NCI-H524 treated with DMSO at 0.1 percent for 48 hours (cell line): ENCODE measurements around the gene SPO11.

ENCODE experiments used
- DNase-seq: peaks from one replicate; lab custom pipeline; 2025; lab: John Stamatoyannopoulos, UW

SPO11 gene

DNA sequence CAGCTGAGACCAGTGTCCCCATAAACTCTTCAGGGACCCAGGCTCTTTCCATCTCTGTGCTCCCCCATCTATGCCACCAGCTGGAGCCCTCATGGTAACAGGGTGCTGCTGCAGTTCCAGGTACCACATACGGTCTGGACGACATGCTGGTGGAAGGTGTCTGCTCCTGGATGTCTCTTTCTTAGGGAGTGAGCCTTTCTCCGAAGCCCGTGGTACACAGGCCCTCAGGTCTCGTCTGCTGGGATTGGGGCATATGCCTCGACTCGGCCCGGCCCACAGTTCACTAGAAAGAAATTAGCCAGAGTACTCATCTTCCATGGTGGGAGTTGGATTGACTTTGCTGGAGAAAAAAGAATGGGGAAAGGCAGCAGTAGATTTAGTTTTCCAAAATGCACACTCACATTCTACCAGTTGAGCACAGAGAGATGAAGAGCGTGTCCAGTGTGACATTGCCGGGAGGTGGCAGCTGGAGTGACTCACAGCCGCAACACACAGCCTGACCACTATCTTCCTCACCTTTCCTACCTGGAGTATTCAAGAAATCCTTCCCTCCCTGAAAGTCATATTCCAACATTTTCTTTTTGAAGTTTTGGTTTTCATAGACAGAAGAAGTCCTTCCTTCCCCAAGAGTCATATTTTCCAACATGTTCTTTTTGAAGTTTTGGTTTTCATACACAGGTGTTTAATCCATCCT, 18.6 kb upstream of the SPO11 start:
- DNase-seq = no peak

DNA sequence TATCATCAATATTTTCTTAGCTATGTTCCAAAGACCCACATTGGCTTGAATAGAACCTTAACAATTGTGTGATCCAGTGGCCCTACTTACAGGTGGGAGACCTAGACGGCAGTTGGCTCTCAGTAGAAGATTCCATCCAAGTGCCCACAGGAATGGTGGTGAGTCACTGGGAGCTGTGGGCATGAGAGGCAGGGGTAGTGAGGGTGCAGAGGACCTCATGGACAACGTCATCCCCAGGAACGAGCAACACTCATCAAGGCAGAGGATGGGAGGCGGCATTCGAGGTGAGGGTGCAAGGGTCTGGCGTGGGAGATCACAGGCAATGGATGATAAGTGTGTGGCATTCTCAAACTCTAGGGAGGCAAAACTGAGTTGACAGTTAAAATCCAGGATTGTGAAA, 17.5 kb upstream of the SPO11 start:
- DNase-seq = no peak

DNA sequence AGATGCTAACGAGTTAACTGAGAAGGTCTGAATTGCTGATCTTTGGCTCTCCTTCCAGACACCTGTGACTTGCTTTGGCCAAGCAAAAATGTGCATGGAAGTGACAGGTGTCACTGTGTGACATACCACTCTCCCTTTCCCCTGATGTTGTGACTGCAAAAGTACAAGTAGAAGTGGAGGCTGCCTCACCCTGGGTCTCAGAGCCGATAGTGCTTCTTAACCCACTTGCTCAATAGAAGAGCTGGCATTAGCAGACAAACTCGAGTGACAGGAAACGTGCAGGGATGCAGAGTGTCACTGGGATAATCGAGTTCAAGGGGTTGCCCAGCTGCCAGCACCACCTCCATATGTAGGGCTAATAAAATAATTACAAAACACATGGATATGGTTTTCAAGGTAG, 16.4 kb upstream of the SPO11 start:
- no peak for DNase-seq

DNA sequence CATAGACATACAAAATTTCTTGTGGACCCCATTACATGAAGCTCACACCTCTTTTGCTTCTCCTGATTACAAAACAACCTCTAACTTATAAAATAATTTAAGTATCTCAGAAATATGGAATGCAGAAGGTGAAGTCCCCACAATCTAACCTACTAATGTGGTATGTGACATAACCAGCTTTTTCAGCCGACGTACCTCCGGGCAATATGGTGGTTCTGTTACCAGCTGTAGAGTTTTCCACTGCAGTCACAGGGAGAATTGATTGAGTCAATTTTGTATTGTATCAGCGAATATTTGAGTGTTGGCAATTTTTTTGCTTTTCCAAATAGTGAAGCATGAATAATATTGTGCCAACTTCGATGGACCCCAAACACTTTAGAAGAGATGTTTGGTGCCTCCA, 15.7 kb upstream of the SPO11 start:
- DNase-seq = no peak

DNA sequence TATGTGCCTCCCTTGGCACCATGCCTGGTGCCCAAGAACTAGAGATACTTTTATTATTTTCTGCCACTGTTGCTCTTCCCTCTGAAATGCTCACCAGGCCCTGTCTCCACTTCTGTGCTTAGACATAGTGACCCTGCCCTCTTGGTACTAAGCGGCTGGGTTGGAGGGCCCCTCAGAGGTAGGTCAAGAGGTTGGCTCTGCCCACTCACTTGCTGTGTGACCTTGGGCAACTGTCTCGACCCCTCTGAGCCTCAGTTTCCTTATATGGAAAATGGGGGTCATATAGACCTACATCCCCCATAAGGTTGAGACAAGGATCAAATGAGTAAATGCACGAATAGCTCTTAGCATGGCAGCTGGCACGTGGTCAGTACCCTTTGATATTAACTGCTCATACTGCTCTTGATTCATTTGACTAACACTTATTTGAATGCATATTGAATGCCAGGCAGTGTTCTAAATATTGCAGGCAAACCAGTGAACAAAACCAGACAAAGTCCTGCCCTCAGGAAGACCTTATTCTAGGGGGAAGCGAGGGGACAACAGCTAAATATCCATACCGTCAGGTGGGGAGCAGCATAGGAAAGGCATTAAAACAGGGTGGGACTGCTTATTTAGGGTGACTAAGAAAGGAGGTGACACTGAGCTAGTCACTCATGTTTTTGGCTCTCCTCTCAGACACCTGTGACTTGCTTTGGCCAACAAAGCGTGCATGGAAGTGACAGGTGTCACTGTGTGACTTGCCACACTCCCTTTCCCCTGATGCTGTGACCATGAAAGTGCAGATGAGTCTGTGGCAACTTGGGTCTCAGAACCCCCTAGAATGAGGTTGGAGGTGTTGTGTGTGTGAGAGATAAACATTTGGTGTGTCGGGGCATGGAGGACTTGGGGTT, 14.3 kb upstream of the SPO11 start:
- no peak for DNase-seq

DNA sequence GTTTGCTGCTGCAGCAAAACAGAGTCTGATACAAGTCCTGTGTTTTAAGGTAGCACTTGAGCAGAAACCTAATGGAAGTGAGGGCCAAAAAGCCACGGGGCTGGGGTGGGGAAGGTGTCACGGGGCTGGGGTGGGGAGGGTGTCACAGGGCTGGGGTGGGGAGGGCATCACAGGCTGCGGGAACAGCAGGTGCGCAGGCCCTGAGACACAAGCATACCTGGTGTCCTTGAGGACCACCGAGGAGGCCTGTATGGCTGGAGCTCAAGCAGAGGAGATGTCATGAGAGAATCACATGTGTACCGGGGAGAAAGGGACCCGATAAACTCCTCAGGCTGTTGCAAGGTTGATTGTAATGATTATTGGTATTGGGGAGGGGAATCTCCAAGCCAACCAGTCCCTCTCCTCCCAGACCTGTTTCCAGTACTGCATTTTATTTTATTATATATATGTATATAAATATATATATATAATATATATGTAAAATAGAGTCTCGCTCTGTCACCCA, 13.6 kb upstream of the SPO11 start:
- no peak for DNase-seq

DNA sequence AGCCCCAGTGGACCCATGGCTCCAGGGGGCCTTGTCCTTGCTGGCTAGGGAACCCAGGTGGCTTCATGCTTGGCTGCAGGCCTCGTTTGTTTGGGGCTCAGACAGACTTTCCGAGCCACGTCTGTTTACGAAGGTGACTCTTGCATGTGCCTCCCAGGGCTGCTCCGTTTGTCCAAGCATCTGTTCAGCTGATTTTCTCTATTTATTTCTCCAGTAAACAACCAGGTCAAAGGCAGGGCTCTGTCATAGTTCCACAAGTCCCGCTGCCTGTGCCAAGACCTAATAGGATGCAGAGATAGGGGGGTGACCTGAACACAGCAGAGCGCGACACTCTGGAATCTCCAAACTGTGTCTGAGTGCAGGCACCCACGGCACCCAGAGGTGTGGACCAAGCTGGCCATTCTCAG, 12.8 kb upstream of the SPO11 start:
- DNase-seq = no peak

DNA sequence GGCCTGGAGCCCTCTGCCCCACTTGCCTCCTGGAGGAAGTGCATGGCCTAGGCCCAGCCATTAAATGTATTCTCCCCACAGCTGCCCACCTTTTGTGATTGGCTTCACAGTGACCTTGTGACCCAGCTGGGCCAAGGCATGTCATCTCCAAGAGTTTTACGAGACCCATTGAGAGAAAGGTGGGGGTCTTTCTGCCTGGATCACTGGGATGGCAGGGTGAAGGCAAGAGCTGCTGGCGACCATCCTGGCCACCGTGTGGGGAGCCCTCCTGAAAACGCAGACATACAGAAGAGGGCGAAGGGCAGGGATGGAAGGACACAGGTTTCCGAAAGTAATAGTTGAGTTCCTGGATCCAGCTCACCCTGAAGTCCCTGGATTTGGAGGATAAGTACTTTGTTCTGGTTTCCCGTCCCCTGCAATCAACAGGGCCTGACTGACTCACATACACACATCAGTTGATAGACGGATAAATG, 12.3 kb upstream of the SPO11 start:
- no peak for DNase-seq

DNA sequence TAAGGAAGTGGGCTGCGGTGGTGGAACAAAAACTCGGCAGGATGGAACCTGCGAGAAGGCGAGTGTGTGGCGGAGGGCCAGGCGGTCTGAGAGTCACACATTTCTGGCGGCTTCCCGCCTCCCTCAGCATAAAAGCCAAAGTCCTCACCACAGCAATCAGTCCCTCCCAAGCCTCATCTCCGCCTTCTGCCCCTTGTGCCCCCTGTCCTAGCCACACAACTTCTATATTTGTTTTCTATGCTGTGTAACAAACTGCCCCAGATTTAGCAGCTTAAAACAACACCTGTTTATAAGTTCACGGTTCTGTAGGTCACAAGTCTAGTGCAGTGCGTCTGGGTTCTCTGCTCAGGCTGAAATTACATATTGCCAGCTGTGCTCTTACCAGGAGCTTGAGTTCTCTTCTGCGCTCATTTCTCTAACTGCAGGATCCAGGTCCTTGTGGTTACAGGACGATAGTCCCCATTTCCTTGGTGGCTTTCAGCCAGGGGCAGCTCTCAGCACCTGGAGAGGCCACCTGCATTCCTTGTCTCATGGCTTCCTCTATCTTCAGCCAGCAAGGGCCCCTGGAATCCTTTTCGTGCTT, 11.7 kb upstream of the SPO11 start:
- no peak for DNase-seq

DNA sequence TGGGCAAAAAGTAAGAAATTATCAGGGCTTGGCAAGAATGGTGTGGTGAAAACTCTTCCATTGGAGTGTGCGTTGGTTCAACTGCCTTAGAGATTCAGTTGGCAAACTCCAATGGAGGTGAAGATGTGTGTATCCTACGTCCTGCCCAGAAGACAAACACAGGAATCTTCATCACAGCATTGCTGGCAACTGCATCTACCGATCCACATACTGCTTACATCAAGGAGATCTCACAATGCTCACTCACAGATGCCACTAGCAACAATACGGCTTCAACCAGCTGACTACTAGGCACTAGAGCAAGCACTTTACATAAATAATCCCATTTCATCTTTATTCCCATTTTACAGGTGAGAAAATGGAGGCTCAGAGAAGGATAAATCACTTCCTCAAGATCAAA, 10.0 kb upstream of the SPO11 start:
- DNase-seq = no peak

DNA sequence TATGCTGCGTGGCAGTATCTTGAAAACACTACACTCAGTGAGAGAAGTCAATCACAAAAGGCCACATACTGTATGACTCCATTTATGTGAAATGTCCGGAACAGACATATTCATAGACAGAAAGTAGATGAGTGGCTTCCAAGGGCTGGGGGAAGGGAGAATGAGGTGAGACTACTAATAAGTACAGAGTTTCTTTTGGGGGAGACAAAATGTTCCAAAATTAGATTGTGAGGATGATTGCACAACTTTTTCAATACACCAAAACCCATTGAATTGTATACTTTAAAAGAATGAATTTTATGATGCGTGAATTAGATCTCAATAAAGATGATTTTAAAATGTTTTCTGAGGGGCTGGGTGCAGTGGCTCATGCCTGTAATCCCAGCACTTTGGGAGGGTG, 9.2 kb upstream of the SPO11 start:
- DNase-seq = no peak

DNA sequence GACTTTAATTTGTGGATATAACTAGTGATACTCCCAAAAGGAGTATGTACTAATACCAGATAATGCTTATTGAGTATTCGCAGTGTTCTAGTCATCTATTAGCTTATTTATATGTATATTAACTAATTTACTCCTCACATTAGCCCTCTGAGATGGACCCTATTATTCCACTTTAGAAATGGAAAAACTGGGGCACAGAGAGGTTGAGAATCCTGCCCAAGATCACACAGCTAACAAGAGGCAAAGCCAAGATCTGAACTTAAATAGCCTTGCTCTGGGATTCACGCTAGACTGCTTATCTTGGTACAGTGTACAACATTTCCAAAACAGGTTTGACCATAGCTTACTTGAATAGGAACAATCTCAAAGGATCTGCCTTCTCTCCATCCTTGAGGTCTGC, 8.5 kb upstream of the SPO11 start:
- DNase-seq = no peak

DNA sequence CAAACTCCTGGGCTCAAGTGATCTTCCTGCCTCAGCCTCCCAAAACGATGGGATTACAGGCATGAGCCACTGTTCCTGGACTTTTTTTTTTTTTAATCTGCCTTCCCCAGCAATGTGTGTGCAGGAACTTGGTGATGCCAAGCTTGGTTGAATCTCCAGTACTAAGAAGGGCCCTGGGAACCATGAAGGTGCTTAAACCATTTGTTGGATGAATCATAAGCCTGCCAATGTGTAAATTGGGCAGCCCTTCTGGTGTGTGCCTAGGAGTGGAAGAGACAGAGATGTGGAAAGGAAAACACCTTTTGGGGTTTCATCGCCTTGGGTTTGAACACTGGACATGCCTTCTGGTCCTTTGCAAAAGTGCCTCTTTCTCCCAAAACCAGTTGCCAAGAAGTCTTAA, 7.1 kb upstream of the SPO11 start:
- DNase-seq = no peak

DNA sequence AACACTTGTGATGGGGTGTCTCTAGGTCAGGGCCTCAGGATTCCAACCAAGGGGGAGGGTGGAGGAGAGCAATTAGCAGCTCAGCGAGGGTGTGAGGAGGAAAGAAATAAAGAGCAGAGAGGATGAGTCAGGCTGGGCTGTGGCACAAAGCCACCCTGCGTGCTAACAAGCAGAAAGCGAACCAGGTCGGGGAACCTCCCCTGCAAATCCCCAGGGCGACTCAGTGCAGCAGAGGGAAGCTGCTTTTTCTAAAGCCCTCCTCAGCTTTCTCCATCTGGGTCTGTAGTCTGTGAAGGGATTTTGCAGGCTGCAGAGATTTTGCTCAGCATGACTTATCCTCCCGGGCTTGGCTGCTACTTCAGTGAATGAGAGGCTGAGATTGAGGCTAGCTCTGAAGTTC, 6.6 kb upstream of the SPO11 start:
- DNase-seq = no peak

DNA sequence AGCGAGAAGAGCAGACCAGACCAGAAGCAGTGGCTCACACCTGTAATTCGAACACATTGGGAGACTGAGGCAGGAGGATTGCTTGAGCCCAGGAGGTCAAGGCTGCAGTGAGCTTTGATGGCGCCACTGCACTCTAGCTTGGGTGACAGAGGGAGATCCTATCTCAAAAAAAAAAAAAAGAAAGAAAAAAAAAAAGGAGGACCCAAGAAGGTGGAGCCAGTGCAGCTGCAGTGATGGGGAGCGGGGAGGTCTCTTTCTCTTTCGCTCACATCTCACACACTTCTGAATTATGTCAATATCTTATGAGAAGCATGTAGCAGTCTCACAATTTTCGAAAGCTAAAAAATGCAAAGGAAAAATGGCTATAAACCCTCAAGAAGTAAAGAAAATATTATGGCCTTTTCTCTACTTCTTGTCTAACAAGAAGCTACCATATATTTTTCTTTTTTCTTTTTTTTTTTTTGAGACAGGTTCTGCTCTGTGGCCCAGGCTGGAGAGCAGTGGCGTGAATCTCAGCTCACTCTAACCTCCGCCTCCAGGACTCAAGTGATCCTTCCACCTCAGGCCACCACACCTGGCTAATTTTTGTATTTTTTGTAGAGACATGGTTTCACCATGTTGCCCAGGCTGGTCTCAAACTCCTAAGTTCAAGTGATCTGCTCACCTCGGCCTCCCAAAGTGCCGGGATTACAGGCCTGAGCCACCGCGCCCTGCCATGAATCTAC, 3.8 kb upstream of the SPO11 start:
- DNase-seq = no peak

DNA sequence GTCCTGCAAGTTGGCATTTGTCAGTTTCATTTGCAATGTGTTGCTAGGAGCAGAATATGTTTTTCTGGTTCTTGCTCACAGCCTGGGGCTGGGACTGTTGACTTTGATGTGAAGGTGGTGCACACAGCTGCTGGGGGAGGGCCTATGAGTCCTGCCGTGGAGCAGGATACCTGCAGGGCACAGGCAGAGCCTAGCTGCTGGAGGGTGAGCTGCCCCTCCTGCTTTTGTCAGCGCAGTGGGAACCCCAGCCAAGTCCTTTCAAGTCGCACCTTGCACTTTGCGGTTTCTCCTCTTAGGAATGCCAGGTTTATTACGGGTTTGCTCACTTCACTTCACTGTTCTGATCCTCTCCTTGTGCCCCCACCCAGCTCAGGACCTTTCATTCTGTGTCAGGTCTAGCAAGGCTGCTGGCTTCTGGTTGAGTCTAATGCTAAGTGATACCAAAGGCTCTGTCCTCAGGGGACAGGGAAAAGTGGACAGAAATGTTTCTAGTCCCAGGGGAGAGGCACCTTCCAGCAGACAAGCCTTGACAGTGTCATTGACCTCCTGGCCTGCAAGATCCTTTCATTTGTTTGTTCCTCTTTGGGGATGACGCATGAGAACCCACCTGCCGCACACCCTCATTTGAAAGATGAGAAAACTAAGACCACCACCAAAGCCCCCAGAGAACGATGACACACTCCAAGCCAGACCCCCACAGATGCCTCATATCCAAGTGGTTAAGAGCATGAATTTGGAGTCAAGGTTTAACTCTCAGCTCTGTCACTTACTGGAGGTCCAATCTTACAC, 2.7 kb upstream of the SPO11 start:
- DNase-seq = no peak

DNA sequence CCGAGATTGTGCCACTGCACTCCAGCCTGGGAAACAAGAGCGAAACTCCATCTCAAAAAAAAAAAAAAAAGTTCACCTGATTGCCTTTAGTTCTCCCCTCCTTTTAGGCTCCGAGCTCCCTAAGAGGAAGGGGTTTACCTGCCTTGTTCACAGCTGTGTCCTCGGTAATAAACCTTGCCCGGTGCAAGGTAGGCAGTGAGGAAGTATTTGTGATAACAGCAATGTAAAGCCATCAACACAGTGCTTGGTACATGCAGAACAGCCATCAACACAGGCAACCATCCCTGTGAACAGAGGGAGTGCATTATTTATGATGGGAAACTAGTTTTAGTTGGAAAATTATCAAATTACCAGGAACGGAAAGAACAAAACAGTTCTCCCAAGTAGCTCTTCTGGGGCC, 1.8 kb upstream of the SPO11 start:
- no peak for DNase-seq

DNA sequence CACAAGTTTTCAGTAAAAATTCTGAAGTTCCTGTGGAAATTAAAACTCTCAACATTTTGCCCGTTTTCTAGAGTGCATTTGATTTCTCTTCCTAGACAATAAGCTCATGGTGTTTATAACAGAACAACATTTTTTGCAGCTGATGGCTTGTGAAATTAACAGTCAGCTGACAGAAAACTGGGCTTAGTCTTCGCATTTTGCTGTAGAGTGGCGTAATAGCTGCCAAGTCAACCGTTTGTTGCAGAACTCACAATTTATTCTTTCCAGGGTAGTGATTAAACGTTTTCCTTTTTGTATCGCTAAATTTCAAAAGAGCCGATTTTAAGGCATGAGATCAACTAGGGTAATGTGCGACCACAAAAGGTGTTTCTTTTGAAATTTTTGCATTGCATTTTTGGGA, 1.4 kb downstream of the SPO11 start:
- no peak for DNase-seq

DNA sequence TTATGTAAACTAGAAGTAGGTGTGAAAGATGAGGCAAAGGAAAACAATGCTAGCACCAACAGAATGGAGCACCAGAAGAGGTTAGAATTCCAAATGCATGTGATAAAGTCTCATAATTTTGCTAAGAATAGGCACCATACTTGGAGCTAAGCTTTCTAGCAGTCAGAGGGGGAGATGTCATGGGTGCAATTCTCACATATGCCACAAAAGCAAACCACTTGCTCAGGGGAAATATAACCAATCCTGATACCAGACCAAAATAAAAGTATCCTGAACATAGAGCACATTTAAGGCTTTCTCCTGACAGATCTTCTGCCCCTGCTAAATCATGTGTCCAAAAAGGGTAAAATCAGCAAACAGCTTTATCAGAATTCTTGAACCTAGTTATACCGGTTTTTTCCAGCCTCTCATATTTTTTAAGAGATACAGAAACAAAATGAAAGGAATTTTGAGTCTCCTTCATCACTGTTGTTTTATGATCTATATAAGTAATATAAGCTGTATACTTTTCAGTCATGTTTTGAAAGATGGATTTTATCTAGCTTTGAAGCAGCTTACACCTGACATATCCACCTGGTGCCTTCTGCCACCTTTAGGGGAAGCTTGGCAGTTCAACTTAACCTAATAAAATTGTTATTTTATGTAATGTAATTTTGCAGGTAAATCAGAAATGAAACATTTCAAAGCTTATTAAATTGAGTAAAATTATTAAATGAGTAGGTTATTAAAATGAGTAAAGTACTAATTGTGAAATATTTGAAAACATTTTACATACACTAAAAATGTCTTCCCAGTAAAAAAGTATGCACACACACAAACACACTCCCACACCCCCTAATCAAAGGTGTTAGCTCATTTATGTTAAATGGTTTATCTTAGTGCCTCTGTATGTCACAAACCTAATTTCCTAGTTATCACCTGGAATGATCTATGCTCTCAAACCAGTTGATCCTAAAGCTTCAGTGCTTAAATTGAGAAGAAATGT, 2.8 kb downstream of the SPO11 start:
- DNase-seq = no peak

DNA sequence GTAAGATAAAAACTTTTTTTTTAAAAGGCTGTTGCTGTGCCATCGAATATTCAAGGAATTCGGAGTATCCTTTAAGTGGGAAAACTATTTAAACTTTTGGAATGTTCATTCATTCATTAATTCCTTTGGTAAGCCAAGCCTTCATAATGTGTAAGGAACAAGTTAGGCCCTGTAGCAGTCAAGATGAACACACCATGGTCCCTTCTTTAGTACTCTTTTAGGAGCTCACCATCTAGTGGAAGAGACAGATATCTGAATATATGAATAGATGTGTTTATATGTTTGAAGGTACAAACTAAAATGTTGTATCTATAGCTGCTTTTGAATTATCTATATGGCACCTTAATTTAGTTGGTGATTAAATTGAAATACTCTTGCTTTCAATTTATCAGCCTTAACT, 5.8 kb downstream of the SPO11 start:
- DNase-seq = no peak
